Neural progenitor cell (in vitro differentiated cells): ENCODE data around the gene SGCD.

Experiments used
- EZH2phosphoT487 ChIP-seq: fragments of 200-600 bp; sonication (generic); IDR thresholded peaks from 2 replicates; pipeline ENCODE4 v1.6.1; 2017; ENCODE audit warnings: antibody characterized with exemption
- TF ChIP-seq, protein P1 (sequence below): fragments of 200-600 bp; sonication (generic); IDR thresholded peaks from 2 replicates; pipeline ENCODE4 v1.5.1; 2017; ENCODE audit warnings: antibody characterized with exemption, mild to moderate bottlenecking

DNA sequence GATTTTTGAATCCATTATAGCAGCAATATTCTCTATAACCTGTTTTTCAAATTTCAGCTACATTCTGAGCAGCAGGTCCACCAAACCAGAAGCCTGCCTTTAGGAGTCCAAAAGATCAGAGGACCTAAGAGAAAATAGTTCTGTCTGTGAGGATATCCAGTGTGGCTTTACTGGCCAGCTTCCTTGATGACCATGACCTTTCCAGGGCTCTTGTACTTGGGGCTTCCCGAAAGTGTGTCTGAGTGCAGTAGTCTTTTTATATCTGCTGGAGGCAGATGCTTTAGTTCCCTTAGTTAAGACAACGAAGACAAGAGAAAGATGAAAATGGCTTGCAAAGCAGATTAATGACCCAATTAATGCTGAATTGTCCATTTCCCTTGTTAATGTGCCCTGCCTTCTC is 72.4 kb downstream of the SGCD start:
- TF ChIP-seq, protein P1, sequence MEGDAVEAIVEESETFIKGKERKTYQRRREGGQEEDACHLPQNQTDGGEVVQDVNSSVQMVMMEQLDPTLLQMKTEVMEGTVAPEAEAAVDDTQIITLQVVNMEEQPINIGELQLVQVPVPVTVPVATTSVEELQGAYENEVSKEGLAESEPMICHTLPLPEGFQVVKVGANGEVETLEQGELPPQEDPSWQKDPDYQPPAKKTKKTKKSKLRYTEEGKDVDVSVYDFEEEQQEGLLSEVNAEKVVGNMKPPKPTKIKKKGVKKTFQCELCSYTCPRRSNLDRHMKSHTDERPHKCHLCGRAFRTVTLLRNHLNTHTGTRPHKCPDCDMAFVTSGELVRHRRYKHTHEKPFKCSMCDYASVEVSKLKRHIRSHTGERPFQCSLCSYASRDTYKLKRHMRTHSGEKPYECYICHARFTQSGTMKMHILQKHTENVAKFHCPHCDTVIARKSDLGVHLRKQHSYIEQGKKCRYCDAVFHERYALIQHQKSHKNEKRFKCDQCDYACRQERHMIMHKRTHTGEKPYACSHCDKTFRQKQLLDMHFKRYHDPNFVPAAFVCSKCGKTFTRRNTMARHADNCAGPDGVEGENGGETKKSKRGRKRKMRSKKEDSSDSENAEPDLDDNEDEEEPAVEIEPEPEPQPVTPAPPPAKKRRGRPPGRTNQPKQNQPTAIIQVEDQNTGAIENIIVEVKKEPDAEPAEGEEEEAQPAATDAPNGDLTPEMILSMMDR = no peak
- no peak for TF ChIP-seq EZH2phosphoT487
